Stimulated activated CD8-positive, alpha-beta memory T cell treated with anti-CD3 and anti-CD28 coated beads, Interleukin-4, amount 100 ng/mL, for 1 hour (primary cell): Measurements from ENCODE around the gene BAIAP2L1.

Experiments used
- DNase-seq, 2 donors: peaks; one replicate each; pipeline ENCODE4 v3.0.0-alpha.2; 2020; ENCODE audit warnings: low read depth in 2 of 2, low spot score in 1 of 2

Gene BAIAP2L1

DNA sequence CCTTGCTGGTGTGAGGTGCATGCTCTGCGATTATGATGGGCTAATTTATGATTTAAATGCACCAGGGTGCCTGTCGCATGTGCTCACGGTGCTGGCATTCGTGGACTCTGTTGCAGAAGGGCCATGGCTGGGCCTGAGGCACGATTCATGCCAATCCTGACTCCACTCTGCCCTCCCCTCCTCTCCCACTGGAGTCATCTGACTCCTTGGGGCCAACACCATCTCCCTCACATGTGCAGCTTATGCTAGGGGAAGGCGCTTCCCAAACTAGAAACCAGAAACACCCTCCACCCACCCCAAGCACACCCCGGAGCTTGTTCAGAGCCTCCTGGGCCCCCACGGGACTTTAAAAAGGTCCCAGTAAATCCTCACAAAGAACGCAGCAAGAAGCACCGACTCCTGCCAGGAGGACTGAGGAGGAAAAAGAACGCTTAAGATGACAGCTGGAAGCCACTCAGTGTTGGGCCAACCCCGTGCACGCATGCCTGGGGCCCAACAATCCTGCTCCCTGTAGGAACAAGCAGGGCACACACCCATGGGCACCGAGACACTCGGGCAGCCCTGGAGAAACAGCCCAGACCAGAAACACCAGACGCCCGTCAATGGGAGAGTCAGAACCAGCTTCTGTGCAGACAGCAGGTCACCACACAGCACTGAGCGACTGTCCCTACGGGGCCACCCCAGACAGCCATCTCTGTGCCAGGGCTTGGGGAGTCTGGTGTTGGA lies 105.3 kb downstream of the BAIAP2L1 start:
- no peak for DNase-seq

DNA sequence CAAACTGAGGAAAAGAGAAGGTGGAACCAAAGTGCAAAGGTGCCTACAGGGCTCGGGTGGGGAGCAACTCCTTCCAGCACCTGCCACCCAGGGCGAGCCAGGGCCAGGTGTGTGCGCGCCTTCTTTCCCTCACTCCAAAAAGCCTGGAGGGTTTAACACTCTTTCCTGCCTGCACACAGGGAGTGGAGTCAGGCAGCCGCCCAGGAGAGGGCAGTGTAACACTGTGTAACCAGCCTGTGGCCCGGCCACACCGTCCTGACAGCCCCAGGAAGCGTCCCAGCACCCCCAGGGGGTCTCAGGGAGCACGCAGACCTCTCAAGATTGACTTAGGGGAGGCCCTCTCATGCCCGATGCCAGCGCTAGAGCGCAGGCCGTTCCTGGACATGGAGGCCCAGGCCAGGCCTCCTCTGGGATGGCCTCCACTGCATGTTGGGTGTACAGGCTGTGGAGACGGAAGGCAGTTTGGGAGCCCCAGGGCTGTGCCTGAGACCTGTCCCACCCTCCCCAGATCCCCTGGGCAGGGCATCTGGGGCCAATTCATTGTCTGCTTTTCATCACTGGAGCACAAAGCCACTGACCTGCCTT lies 106.0 kb downstream of the BAIAP2L1 start:
- no peak for DNase-seq

DNA sequence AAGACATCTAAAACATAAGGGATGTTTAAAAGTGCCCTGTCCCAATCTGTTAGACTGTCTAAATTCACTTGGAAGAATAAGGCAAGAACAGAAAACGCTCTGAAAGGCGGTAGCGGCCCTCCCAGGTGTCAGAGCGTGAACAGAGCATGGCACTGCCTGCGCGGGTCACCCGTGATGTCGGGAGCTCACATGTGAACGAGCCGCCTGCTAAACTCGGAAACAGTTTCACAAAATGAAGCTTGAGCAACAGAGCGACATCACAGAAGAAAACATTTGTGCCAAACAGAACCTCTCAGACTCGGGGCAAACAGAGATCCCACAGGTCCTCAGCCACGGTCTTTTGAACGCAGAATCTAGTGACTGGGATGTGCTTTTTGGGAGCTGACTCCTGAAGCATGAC lies 106.6 kb downstream of the BAIAP2L1 start:
- no peak for DNase-seq

DNA sequence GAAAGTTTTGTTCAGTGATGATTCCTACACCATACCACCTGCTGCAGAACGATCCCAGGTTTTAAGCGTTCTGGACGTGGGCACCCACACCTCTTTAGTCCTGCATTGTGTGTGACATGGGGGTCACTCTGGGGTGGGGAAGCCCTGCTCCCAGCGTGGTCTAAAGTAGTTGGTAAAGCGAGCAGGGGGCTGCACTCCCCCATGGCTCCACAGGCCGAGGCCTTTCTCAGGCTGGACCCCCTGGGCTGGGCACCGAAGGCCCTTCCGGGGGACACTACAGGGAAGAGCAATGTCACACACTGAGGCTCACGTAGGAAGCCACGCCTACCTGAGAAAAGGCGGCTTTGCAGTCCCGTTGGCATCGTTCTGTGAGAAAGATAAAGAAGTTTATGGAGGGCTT lies 107.1 kb downstream of the BAIAP2L1 start:
- no peak for DNase-seq

DNA sequence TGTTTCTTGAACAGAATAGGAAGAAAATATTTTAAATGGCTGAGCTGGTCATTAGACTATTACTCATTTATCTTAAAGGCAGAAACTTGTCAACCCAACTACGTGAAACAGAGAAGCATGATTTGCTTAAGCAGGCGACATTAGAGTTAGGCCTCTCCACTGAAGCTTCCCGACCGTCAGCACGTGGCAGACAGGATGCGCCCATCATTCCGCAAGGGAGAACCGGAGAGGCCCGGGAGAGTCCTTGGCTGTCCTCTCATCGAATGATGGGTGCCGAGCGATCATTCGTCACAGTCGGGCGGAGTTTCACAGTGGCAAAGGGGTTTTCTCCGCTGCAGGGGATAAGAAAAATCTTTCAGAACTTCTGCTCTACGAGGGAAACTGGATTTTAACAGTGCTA lies 107.6 kb downstream of the BAIAP2L1 start:
- no peak for DNase-seq

DNA sequence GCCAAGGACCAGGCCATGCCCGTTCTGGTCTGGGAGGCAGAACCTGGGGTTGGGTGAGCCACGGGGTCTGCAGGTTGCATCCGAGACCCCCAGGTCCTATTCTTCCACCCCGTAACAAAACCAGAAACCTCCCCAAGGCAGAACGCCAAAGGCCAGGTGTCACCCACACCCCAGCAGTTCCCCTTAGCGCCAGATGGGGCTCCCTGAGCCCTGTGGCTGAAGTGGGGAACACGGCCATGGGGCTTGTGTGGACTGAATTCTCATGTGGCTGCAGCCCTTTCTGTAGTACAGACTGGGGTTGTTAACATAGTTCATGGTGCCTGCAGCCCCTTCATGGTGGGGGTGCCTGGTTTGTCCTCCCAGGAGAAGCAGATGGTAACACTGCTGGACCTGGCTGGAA lies 109.2 kb downstream of the BAIAP2L1 start:
- DNase-seq, result no peak

DNA sequence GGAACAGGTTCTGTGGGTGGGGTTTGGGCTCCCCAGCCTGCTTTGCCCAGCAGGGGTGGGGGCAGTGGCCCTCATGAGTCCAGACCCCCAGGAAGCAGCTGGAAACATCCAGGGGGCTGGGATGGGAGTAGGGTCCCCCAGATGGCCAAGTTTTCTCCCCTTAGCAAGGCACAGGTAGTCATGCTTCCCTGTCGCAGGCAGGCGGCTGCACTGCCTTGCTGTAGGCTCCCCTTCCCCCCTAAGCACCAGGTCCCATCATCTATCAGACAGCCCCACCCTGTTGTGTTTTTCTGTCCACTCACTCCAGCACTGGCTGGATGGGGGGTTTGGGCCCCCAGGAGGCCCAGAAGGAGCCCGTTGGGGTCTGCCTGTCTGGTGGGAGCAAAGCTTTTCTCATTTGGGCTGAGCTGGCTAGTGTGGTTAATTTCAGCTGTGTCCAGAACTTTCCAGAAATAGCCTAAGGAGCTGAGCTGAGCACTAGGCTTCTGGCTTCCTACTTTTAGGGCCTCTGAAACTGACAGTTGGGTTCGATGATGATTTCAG lies 111.5 kb downstream of the BAIAP2L1 start:
- DNase-seq, result no peak

DNA sequence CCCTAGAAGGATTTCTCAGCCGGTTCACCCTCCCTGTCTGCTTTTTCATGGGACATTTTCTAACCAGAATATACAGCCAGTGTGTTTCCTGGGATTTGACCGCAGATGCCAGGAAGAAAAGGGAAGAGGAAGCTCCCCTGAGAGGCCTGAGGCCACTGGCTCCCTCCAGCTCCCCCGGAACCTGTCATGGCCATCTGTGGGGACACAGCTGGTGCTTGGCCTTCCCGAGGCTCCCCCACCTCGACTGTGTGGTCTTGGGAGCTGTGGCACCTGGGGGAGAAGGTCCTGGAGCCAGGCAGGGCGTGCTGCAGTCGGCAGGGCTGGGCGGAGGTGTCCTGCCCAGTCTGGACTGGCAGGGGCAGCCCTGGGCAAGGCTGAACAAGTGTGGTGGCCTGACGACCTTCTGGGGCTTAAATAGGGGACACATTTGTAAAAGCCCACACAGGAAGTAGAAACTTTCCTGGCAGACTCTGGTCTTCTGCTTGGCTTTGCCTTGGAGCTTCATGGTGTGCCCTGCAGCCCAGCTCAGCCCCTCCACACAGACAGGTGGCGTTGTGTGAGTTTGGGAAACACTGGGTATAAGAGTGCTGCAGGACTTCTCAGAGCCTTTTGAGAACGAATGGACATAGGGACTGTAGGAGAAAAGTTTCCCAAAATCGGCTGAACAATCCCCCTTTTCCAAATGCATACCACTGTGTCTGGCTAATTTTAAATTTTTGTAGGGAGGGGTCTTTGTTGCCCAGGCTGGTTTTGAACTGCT lies 112.6 kb downstream of the BAIAP2L1 start:
- DNase-seq, result no peak

DNA sequence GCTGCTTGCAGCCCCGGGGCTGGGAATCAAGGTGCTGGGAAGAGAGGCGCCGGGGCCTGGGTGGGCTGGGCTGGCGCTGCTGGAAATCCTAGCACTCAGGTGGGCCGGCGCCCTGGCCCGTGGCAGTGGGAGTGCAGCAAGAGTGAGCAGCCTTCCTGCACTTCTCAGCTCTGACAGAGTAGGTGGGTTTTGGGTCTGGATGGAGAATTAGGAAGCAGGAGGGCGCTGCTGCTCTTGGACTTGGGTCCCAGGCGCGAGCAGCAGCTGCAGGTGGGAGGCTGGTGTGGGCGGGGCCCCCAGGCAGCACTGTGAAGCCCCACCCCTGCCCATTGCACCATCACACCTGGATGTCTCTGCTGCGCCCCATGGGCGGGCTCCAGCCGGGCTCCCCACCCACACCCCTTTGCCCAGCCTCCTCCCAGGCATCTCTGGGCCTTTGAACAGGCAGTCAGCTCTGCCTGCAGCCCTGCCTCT lies 113.4 kb downstream of the BAIAP2L1 start:
- DNase-seq, result no peak

DNA sequence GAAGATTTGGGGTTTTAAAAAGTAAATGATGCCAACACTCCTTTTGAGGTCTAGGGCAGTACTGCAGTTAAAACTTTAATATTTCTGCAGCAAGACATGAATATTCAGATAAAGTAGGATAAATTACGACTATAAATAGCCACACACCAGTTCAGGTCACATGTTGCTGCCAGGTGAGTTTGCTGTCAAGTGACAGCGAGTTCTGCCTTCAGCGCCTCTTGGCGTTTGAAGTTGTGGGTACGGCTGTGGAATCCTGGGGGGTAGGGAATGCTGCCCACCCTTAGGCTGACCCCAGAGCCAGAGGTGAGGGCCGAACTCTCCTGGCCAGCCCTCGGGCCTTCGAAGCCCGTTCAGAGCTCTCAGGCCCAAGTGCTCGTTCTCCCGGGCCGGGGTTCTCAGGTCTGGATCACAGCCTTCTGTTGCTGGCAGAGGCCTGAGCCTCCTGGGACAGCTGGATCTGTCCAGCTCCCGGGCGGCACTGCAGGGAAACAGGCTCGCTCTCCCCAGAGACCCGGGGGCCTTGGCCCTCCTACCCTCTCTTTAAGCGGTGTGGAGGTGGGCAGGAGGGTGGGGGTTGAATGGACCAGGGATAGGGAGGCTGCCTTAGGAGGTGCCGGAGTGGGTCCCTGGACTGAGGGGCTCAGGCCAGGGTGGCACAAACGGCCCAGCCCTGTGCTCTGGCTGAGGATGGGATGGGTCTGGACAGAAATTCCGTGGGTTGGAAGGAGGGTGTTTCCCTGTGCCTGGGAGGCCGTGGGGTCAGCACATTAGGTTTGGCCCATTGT lies 114.0 kb downstream of the BAIAP2L1 start:
- no peak for DNase-seq

DNA sequence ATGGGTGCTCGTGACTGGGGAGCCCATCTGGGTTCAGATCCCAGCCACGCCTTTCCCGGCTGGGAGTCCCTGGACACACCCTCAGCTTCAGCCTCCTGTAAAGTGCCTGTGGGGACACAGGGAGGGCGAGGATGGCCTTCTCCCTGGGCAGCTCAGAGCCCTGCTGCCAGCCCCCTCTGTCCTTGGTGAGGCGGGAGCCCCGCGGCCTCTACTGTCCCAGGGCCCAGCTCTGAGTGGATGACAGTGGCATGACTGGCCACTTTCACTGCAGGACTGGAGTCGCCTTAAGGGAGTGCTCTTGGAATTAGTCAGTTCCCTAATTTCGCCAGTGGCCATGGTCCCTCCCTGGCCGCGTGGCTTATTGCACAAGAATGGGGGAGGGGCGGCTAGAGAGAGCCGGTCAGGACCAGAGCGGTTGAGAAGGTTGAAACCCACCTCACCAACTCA lies 114.8 kb downstream of the BAIAP2L1 start:
- no peak for DNase-seq

DNA sequence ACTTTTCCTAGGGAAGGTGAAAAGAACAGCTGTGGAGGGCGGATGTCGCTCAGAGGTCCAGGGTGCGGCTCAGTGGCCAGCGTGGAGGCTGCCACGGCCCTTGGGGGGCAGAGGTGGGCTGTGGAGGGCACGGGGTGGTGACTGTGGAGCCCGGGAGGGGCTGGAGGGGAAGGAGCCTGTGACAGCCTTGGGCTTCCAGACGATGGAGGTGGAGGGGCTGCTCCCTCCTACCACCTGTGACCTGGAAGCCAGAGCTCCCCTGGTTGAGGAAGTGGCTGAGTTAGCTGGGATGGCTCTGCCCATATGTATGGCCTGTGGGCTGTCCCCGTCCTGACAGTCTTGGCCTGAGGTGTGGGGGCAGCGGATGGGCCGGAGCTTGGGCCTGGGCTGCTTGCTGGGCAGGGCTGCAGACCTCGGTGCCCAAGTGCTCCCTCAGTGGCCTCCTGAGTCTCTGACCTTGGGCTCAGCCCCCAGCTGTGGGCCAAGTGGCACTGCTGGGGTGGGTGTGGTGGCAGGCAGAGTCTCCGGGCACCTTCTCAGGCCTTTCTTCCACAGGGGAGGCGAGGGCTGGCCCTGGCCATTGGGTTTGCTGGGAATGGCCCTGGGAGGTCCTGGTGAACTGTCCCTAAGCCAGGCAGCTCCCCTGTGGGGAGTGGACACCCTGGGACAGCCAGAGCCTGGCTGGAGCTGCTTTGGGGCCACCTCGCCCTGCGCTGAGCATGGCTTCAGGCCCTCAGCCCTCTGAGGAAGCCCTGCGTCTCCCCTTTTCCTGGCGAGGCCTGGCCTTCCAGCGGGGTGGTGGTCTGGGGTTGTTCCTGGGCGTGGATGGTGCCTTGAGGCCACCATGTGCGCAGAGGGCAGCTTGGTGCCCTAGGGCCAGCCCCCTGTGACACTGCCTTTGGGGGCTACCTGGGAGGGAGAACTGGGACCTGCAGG lies 115.5 kb downstream of the BAIAP2L1 start:
- DNase-seq, result no peak

DNA sequence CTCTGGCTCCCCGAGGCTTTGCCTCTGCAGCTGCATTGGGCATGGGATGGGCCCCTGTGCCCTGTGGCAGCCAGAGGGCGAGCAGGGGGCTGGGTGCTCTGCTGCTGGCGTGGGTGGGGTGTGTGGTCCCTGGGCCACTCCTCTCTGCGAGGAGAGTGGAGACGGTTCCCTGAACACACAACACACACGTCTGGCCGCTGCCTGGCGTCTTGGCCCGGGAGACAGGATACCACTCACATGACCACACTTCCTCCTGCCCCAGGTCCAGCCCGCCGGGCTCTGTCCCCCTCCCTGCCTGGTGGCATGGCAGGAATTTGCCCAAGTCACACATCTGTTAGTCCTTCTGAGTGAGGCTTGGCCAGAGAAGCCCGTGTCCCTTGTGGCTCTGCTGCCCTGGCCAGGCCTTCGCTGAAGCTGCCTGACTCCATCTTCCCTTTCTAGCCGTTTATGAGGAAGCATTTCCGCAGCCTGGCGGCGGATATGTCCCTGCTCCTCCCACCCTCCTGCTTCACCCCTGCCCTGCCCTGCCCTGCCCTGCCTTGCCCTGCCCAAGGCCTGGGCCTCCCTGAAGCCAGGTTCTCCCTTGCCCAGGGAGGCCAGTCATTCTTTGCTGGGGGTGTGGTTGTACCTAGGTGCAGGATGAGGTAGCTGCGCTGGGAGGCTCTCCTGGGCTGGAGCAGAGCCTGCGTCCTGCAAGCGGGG lies 116.4 kb downstream of the BAIAP2L1 start:
- DNase-seq, result no peak

DNA sequence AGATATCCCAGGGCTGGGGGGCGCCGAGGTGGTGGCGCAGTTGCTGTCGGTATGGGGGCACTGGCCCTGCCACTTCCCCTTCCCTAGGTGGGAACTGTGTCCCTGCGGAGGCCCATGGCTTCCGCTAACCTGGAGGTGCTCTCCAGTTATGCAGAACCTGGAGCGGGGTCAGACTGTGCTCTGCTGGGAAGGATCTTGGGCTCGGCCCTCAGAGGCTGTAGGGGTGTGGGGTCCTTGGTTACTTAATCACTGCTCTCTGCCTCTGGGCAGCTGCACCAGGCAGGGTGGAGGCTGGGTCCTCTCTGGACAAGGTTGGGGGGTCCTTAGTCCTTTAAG lies 117.0 kb downstream of the BAIAP2L1 start:
- DNase-seq, result no peak

DNA sequence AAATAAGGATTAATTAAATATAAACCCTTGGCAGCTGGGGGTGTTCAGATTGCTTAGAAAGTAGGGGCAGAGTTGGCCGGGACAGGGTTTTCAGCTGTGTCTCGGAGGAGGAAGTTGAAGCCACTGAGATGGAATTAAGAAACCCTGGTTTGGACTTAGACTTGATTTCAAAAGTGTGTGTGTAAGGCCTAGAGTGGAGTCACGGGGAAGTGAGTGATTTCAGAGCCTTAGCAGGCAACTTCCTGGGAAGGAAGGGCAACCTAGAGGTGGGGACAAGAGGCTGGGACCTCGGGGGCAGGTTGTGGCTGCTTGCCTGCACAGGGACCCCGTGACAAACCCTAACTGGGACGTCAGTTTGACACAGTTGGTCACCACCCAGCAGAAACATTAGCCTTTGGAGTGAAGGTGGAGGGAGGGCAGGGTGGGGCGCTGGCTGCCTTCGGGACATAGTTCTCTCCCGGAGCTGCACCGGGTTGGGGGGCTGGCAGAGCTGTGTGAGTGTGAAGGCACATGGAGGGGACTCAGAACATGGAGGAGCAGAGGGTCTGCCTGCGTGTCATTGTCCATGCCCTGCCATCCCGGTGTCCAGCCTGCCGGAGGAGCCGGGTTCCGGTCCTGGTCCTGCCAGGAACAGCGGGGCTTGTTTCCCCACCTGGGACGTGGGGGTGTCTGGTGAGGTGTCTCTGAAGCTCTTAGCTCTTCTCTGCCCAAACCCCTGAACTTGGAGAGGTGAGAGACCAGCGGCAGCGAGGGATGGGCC lies 117.6 kb downstream of the BAIAP2L1 start:
- no peak for DNase-seq

DNA sequence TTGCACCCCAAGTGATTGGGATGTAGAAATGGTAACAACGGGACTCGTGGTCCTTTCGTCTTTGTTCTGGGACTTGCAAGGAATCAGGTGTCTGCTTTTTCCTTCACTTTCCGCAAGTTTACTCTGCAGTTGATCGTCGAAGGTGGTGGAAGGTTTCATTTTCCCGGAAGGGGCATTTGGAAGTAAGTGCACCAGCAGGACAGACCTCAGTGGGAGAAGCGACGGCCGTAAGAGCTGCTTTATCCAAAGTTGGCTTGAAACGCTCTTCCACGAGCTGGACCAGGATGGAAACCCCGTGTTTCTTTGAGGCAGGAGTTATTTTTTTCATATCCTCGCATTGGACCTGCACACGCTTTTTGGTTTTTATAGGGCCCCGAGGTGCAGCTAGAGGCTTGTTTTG lies 118.2 kb downstream of the BAIAP2L1 start:
- no peak for DNase-seq

DNA sequence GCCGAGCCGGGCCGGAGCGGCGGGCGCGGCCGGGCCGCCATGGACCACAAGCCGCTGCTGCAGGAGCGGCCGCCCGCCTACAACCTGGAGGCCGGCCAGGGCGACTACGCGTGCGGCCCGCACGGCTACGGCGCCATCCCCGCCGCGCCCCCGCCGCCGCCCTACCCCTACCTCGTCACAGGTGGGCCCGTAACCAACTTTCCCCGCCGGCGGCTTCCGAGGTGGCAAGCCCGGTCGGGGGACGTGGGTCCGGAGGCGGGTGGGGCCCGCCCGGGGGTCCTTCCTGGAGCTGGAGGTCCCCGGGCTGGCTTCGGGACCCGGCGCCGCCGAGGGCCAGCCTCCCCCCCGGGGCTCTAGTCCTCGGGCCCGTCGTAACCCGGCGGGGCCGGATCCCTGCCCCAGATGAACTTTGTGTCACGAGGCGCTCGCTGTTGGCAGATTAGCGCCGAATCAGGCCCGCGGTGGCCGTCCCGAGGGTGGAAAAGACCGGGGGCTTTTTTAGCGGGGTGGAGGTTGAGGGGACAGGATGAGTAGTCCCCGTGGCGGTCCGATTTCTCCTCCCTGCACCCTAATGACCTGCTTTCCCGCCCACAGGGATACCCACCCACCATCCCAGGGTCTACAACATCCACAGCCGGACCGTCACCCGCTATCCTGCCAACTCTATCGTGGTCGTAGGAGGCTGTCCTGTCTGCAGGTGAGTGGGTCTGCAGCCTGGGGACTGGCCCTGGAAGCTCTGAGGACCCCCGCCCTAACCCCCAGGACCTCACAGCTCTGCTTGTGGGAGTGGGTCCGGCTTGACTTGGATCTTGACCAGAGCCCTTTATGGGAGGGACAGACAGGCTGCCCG lies 118.9 kb downstream of the BAIAP2L1 start:
- no peak for DNase-seq
